ENCODE results near the gene SGCE. TPM values are rescaled to one million over a fixed set of nuclear protein-coding genes. Genes with fewer than 3 reads are reported as not detected.

SGCE gene
- total and polyA plus RNA-seq, 4 donors, result 42.2 to 105 (median 78.4) TPM

GRCh38 chr7:94602181-94602580 is 53.8 kb downstream of the SGCE start:
- no peak for ATAC-seq (ENCODE audit: low FRiP score)
- intact Hi-C loops (cut with DNase I), result no loop called here

GRCh38 chr7:94600267-94600666 is 55.7 kb downstream of the SGCE start:
- Histone ChIP-seq H3K9me3 (ENCODE audit: control insufficient read depth, low read length) (no peaks in the 10 kb centered on the region), H3K4me1 (ENCODE audit: control insufficient read depth in 1 of 2, insufficient read depth in 2 of 2, low read length in 2 of 2) (no peaks in the 10 kb centered on the region), H3K27me3 (ENCODE audit: control insufficient read depth in 1 of 2, insufficient read depth in 2 of 2, low read length in 1 of 2) (no peaks in the 10 kb centered on the region), H3K36me3 (ENCODE audit: control insufficient read depth in 1 of 2, insufficient read depth in 2 of 2, low read length in 1 of 2) (no peaks in the 10 kb centered on the region), H3K4me3 (ENCODE audit: low read length in 2 of 2) (no peak overlapping the region), H3K27ac (ENCODE audit: low read depth in 1 of 2, low read length in 2 of 2) (no peak overlapping the region)
- 90 to 95% methylated on average over 3 of the region's 3 CpGs for WGBS, 2 donors
- no peak for ATAC-seq (ENCODE audit: low FRiP score)
- intact Hi-C loops (cut with DNase I), result no loop called here
- no peak for DNase-seq

More at GRCh38 chr7:94602181-94602580, 53.8 kb downstream of the SGCE start:
- Histone ChIP-seq H3K27ac (ENCODE audit: low read depth in 1 of 2, low read length in 2 of 2) (no peak overlapping the region), H3K9me3 (ENCODE audit: control insufficient read depth, low read length) (no peaks in the 10 kb centered on the region), H3K36me3 (ENCODE audit: control insufficient read depth in 1 of 2, insufficient read depth in 2 of 2, low read length in 1 of 2) (no peaks in the 10 kb centered on the region), H3K4me3 (ENCODE audit: low read length in 2 of 2) (no peak overlapping the region), H3K4me1 (ENCODE audit: control insufficient read depth in 1 of 2, insufficient read depth in 2 of 2, low read length in 2 of 2) (no peaks in the 10 kb centered on the region), H3K27me3 (ENCODE audit: control insufficient read depth in 1 of 2, insufficient read depth in 2 of 2, low read length in 1 of 2) (no peaks in the 10 kb centered on the region)
- no peak for DNase-seq
- 99 to 100% methylated on average over 1 of the region's 1 CpG for WGBS, 2 donors

GRCh38 chr7:94595717-94596116 is 60.2 kb downstream of the SGCE start:
- Histone ChIP-seq H3K27me3 (ENCODE audit: control insufficient read depth in 1 of 2, insufficient read depth in 2 of 2, low read length in 1 of 2) (no peaks in the 10 kb centered on the region), H3K4me3 (ENCODE audit: low read length in 2 of 2) (no peak overlapping the region), H3K36me3 (ENCODE audit: control insufficient read depth in 1 of 2, insufficient read depth in 2 of 2, low read length in 1 of 2) (no peaks in the 10 kb centered on the region), H3K27ac (ENCODE audit: low read depth in 1 of 2, low read length in 2 of 2) (no peak overlapping the region), H3K4me1 (ENCODE audit: control insufficient read depth in 1 of 2, insufficient read depth in 2 of 2, low read length in 2 of 2) (no peaks in the 10 kb centered on the region), H3K9me3 (ENCODE audit: control insufficient read depth, low read length) (no peaks in the 10 kb centered on the region)
- intact Hi-C loops (cut with DNase I), result no loop called here
- no peak for DNase-seq
- WGBS, 2 donors, result 73% methylated on average over 4 of the region's 4 CpGs
- ATAC-seq (ENCODE audit: low FRiP score), result no peak

- no peak overlapping the region for H3K27ac ChIP-seq (ENCODE audit: low read depth in 1 of 2, low read length in 2 of 2)
- intact Hi-C loops (cut with DNase I), result no loop called here
- WGBS, 2 donors, result 16 to 26% methylated on average over 1 of the region's 1 CpG
Observed at GRCh38 chr7:94594882-94595281, 61.1 kb downstream of the SGCE start.

GRCh38 chr7:94591176-94591575 is 64.8 kb downstream of the SGCE start:
- intact Hi-C loops (cut with DNase I), result no loop called here
- DNase-seq (no peak), ATAC-seq (ENCODE audit: low FRiP score) (no peak)
- H3K4me1 ChIP-seq (ENCODE audit: control insufficient read depth in 1 of 2, insufficient read depth in 2 of 2, low read length in 2 of 2), result no peaks in the 10 kb centered on the region
- 85 to 89% methylated on average over 2 of the region's 2 CpGs for WGBS, 2 donors
- no peak overlapping the region for H3K4me3 ChIP-seq (ENCODE audit: low read length in 2 of 2)
- H3K27me3 ChIP-seq (ENCODE audit: control insufficient read depth in 1 of 2, insufficient read depth in 2 of 2, low read length in 1 of 2), result no peaks in the 10 kb centered on the region
- no peak overlapping the region for H3K27ac ChIP-seq (ENCODE audit: low read depth in 1 of 2, low read length in 2 of 2)
- no peaks in the 10 kb centered on the region for H3K36me3 ChIP-seq (ENCODE audit: control insufficient read depth in 1 of 2, insufficient read depth in 2 of 2, low read length in 1 of 2)
- H3K9me3 ChIP-seq (ENCODE audit: control insufficient read depth, low read length), result no peaks in the 10 kb centered on the region

More at GRCh38 chr7:94594882-94595281, 61.1 kb downstream of the SGCE start:
- no peaks in the 10 kb centered on the region for H3K9me3 ChIP-seq (ENCODE audit: control insufficient read depth, low read length)
- no peaks in the 10 kb centered on the region for H3K36me3 ChIP-seq (ENCODE audit: control insufficient read depth in 1 of 2, insufficient read depth in 2 of 2, low read length in 1 of 2)
- H3K4me3 ChIP-seq (ENCODE audit: low read length in 2 of 2), result no peak overlapping the region
- H3K27me3 ChIP-seq (ENCODE audit: control insufficient read depth in 1 of 2, insufficient read depth in 2 of 2, low read length in 1 of 2), result no peaks in the 10 kb centered on the region
- ATAC-seq (ENCODE audit: low FRiP score) (no peak), DNase-seq (no peak)
- no peaks in the 10 kb centered on the region for H3K4me1 ChIP-seq (ENCODE audit: control insufficient read depth in 1 of 2, insufficient read depth in 2 of 2, low read length in 2 of 2)

- no peaks in the 10 kb centered on the region for H3K4me1 ChIP-seq (ENCODE audit: control insufficient read depth in 1 of 2, insufficient read depth in 2 of 2, low read length in 2 of 2)
- H3K9me3 ChIP-seq (ENCODE audit: control insufficient read depth, low read length), result no peaks in the 10 kb centered on the region
- H3K27ac ChIP-seq (ENCODE audit: low read depth in 1 of 2, low read length in 2 of 2), result no peak overlapping the region
- 79 to 84% methylated on average over 4 of the region's 4 CpGs for WGBS, 2 donors
- ATAC-seq (ENCODE audit: low FRiP score) (no peak), DNase-seq (no peak)
- no peaks in the 10 kb centered on the region for H3K36me3 ChIP-seq (ENCODE audit: control insufficient read depth in 1 of 2, insufficient read depth in 2 of 2, low read length in 1 of 2)
- no peaks in the 10 kb centered on the region for H3K27me3 ChIP-seq (ENCODE audit: control insufficient read depth in 1 of 2, insufficient read depth in 2 of 2, low read length in 1 of 2)
- H3K4me3 ChIP-seq (ENCODE audit: low read length in 2 of 2), result no peak overlapping the region
- intact Hi-C loops (cut with DNase I), result no loop called here
Observed at GRCh38 chr7:94590526-94591162, 65.3 kb downstream of the SGCE start.

- no peaks in the 10 kb centered on the region for H3K36me3 ChIP-seq (ENCODE audit: control insufficient read depth in 1 of 2, insufficient read depth in 2 of 2, low read length in 1 of 2)
- H3K4me3 ChIP-seq (ENCODE audit: low read length in 2 of 2), result no peak overlapping the region
- 96 to 100% methylated on average over 2 of the region's 2 CpGs for WGBS, 2 donors
- ATAC-seq (ENCODE audit: low FRiP score), result no peak
- DNase-seq, result no peak
- no peaks in the 10 kb centered on the region for H3K4me1 ChIP-seq (ENCODE audit: control insufficient read depth in 1 of 2, insufficient read depth in 2 of 2, low read length in 2 of 2)
- no peak overlapping the region for H3K27ac ChIP-seq (ENCODE audit: low read depth in 1 of 2, low read length in 2 of 2)
- H3K27me3 ChIP-seq (ENCODE audit: control insufficient read depth in 1 of 2, insufficient read depth in 2 of 2, low read length in 1 of 2), result no peaks in the 10 kb centered on the region
- H3K9me3 ChIP-seq (ENCODE audit: control insufficient read depth, low read length), result no peaks in the 10 kb centered on the region
- intact Hi-C loops (cut with DNase I), result no loop called here
Observed at GRCh38 chr7:94588075-94588474, 67.9 kb downstream of the SGCE start.

GRCh38 chr7:94584113-94584512 is 71.8 kb downstream of the SGCE start:
- WGBS, 2 donors, result 96 to 97% methylated on average over 1 of the region's 1 CpG
- no peaks in the 10 kb centered on the region for H3K4me1 ChIP-seq (ENCODE audit: control insufficient read depth in 1 of 2, insufficient read depth in 2 of 2, low read length in 2 of 2)
- H3K4me3 ChIP-seq (ENCODE audit: low read length in 2 of 2), result no peak overlapping the region
- H3K9me3 ChIP-seq (ENCODE audit: control insufficient read depth, low read length), result no peaks in the 10 kb centered on the region
- intact Hi-C loops (cut with DNase I), result no loop called here
- no peak for DNase-seq
- ATAC-seq (ENCODE audit: low FRiP score), result no peak
- H3K27me3 ChIP-seq (ENCODE audit: control insufficient read depth in 1 of 2, insufficient read depth in 2 of 2, low read length in 1 of 2), result no peaks in the 10 kb centered on the region
- no peaks in the 10 kb centered on the region for H3K36me3 ChIP-seq (ENCODE audit: control insufficient read depth in 1 of 2, insufficient read depth in 2 of 2, low read length in 1 of 2)
- H3K27ac ChIP-seq (ENCODE audit: low read depth in 1 of 2, low read length in 2 of 2), result no peak overlapping the region

- no peaks in the 10 kb centered on the region for H3K36me3 ChIP-seq (ENCODE audit: control insufficient read depth in 1 of 2, insufficient read depth in 2 of 2, low read length in 1 of 2)
- no peak overlapping the region for H3K27ac ChIP-seq (ENCODE audit: low read depth in 1 of 2, low read length in 2 of 2)
- ATAC-seq (ENCODE audit: low FRiP score) (no peak), DNase-seq (no peak)
- intact Hi-C loops (cut with DNase I), result no loop called here
- 64 to 79% methylated on average over 1 of the region's 1 CpG for WGBS, 2 donors
- H3K9me3 ChIP-seq (ENCODE audit: control insufficient read depth, low read length), result peaks cover 5% of the 10 kb centered on the region
- no peaks in the 10 kb centered on the region for H3K4me1 ChIP-seq (ENCODE audit: control insufficient read depth in 1 of 2, insufficient read depth in 2 of 2, low read length in 2 of 2)
- no peaks in the 10 kb centered on the region for H3K27me3 ChIP-seq (ENCODE audit: control insufficient read depth in 1 of 2, insufficient read depth in 2 of 2, low read length in 1 of 2)
- no peak overlapping the region for H3K4me3 ChIP-seq (ENCODE audit: low read length in 2 of 2)
Observed at GRCh38 chr7:94580601-94581000, 75.3 kb downstream of the SGCE start.
